ENCODE data around the gene TMEM231.
"Not testable (repeated sequence)": the region's sequence is repeated elsewhere in the genome, so short reads cannot be mapped to it uniquely, and the experiment has no call there.

The TMEM231 gene

GRCh38 chr16:75519175-75519574, 36.9 kb downstream of the TMEM231 start:
- H3K36me3 ChIP-seq (ENCODE audit: control insufficient read depth, insufficient read depth, low read length): no peaks in the 10 kb centered on the region
- no peak for TF ChIP-seq CTCF (IDR thresholded peaks at IDR 0.05; ENCODE audit: insufficient read depth, low read length, poor library complexity, severe bottlenecking)
- H3K4me3 ChIP-seq (replicated peaks; ENCODE audit: low read depth, low read length): no peak overlapping the region
- no peak for DNase-seq (ENCODE audit: extremely low read depth, insufficient read length)
- H3K27me3 ChIP-seq (replicated peaks; ENCODE audit: control insufficient read depth, insufficient read depth, low read length): no peaks in the 10 kb centered on the region

GRCh38 chr16:75516189-75516966, 39.7 kb downstream of the TMEM231 start:
- not testable (repeated sequence) for DNase-seq (ENCODE audit: extremely low read depth, insufficient read length); H3K36me3 ChIP-seq (ENCODE audit: control insufficient read depth, insufficient read depth, low read length); H3K27me3 ChIP-seq (replicated peaks; ENCODE audit: control insufficient read depth, insufficient read depth, low read length)
- peak overlapping the region; percentile 90 for H3K4me3 ChIP-seq (replicated peaks; ENCODE audit: low read depth, low read length)

GRCh38 chr16:75514296-75514695, 41.8 kb downstream of the TMEM231 start:
- H3K4me3 ChIP-seq (replicated peaks; ENCODE audit: low read depth, low read length): no peak overlapping the region
- DNase-seq (ENCODE audit: extremely low read depth, insufficient read length): no peak
- H3K27me3 ChIP-seq (replicated peaks; ENCODE audit: control insufficient read depth, insufficient read depth, low read length): no peaks in the 10 kb centered on the region
- no peaks in the 10 kb centered on the region for H3K36me3 ChIP-seq (ENCODE audit: control insufficient read depth, insufficient read depth, low read length)
- TF ChIP-seq CTCF (IDR thresholded peaks at IDR 0.05; ENCODE audit: insufficient read depth, low read length, poor library complexity, severe bottlenecking): no peak

- DNase-seq (ENCODE audit: extremely low read depth, insufficient read length): no peak
- TF ChIP-seq CTCF (IDR thresholded peaks at IDR 0.05; ENCODE audit: insufficient read depth, low read length, poor library complexity, severe bottlenecking): no peak
- H3K36me3 ChIP-seq (ENCODE audit: control insufficient read depth, insufficient read depth, low read length): no peaks in the 10 kb centered on the region
- H3K27me3 ChIP-seq (replicated peaks; ENCODE audit: control insufficient read depth, insufficient read depth, low read length): no peaks in the 10 kb centered on the region
- no peak overlapping the region for H3K4me3 ChIP-seq (replicated peaks; ENCODE audit: low read depth, low read length)
Measured at GRCh38 chr16:75506574-75506973, 49.5 kb downstream of the TMEM231 start.

GRCh38 chr16:75506107-75506506, 49.9 kb downstream of the TMEM231 start:
- no peak for TF ChIP-seq CTCF (IDR thresholded peaks at IDR 0.05; ENCODE audit: insufficient read depth, low read length, poor library complexity, severe bottlenecking)
- Histone ChIP-seq H3K4me3 (replicated peaks; ENCODE audit: low read depth, low read length) (no peak overlapping the region), H3K36me3 (ENCODE audit: control insufficient read depth, insufficient read depth, low read length) (no peaks in the 10 kb centered on the region), H3K27me3 (replicated peaks; ENCODE audit: control insufficient read depth, insufficient read depth, low read length) (no peaks in the 10 kb centered on the region)
- DNase-seq (ENCODE audit: extremely low read depth, insufficient read length): no peak

GRCh38 chr16:75503801-75504200, 52.3 kb downstream of the TMEM231 start:
- Histone ChIP-seq H3K4me3 (replicated peaks; ENCODE audit: low read depth, low read length) (no peak overlapping the region), H3K36me3 (ENCODE audit: control insufficient read depth, insufficient read depth, low read length) (no peaks in the 10 kb centered on the region), H3K27me3 (replicated peaks; ENCODE audit: control insufficient read depth, insufficient read depth, low read length) (no peaks in the 10 kb centered on the region)
- TF ChIP-seq CTCF (IDR thresholded peaks at IDR 0.05; ENCODE audit: insufficient read depth, low read length, poor library complexity, severe bottlenecking): no peak
- no peak for DNase-seq (ENCODE audit: extremely low read depth, insufficient read length)
